KMS-11 (cell line): ENCODE data around the gene NSD1.

Experiments used
- H2AFZ ChIP-seq: fragments of 200-600 bp; sonication (generic); 2 replicates; pipeline ENCODE4 v1.6.1; 2016; ENCODE audit warnings: antibody characterized with exemption, mixed run types, low read depth
- H3K27ac ChIP-seq: fragments of 200-600 bp; sonication (generic); 2 replicates; pipeline ENCODE4 v1.6.1; 2016; ENCODE audit warnings: mild to moderate bottlenecking, mixed run types
- H3K27me3 ChIP-seq: fragments of 200-600 bp; sonication (generic); 2 replicates; pipeline ENCODE4 v1.6.1; 2017; ENCODE audit warnings: mild to moderate bottlenecking, low read depth, mixed run types, moderate library complexity; ENCODE audit not compliant: insufficient read depth
- H3K36me3 ChIP-seq: fragments of 200-600 bp; sonication (generic); 2 replicates; pipeline ENCODE4 v1.6.1; 2017; ENCODE audit warnings: mild to moderate bottlenecking, mixed run types; ENCODE audit not compliant: insufficient read depth
- H3K4me1 ChIP-seq: fragments of 200-600 bp; sonication (generic); 2 replicates; pipeline ENCODE4 v1.6.1; 2016; ENCODE audit warnings: mild to moderate bottlenecking, low read depth, mixed run types; ENCODE audit not compliant: poor library complexity, severe bottlenecking
- H3K4me2 ChIP-seq: fragments of 200-600 bp; sonication (generic); 2 replicates; pipeline ENCODE4 v1.7.0; 2016; ENCODE audit warnings: mild to moderate bottlenecking, mixed run types
- H3K4me3 ChIP-seq: fragments of 200-600 bp; sonication (generic); IDR thresholded peaks from 2 replicates; pipeline ENCODE4 v1.6.1; 2017; ENCODE audit warnings: low read depth, low read length, mixed read lengths; ENCODE audit not compliant: insufficient read depth
- H3K79me2 ChIP-seq: fragments of 200-600 bp; sonication (generic); 2 replicates; pipeline ENCODE4 v1.6.1; 2016; ENCODE audit warnings: low read depth, mixed run types; ENCODE audit not compliant: insufficient read depth
- H3K9ac ChIP-seq: fragments of 200-600 bp; sonication (generic); 2 replicates; pipeline ENCODE4 v1.6.1; 2016; ENCODE audit warnings: mild to moderate bottlenecking, mixed run types
- H4K20me1 ChIP-seq: fragments of 200-600 bp; sonication (generic); 2 replicates; pipeline ENCODE4 v1.6.1; 2016; ENCODE audit warnings: mild to moderate bottlenecking, mixed run types; ENCODE audit not compliant: insufficient read depth
- TF ChIP-seq, protein P1 (sequence below): fragments of 200-600 bp; sonication (generic); conservative IDR thresholded peaks from 2 replicates; pipeline ENCODE4 v1.6.1; 2017; ENCODE audit warnings: low read depth, mild to moderate bottlenecking, antibody characterized with exemption, low read length, moderate library complexity, mixed read lengths

NSD1 gene

DNA sequence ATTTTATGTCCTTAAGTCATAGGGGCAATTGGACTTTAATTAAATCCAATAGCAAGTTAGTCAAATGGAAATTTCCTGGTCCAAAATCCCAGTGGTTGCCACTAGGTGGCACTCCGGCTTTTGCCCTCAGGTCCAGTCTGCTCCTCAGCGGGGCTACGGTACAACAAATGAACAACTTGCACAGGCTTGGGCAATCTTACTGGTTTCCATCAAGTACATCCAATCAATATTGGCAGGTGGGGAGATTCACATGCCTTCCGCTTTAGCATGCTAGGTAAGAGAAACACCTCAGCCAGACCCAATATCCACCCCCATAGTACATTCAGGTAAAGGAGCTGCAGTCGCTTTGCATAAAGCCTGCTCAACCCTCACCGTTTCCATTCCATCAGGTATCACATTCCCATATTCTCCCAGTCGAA, 184.4 kb downstream of the NSD1 start:
- Histone ChIP-seq H3K79me2 (no peaks in the 10 kb centered on the region), H2AFZ (no peak overlapping the region), H4K20me1 (no peaks in the 10 kb centered on the region), H3K9ac (no peak overlapping the region), H3K27ac (no peak overlapping the region), H3K27me3 (no peaks in the 10 kb centered on the region), H3K4me1 (peaks cover 4% of the 10 kb centered on the region), H3K36me3 (no peaks in the 10 kb centered on the region), H3K4me2 (no peak overlapping the region), H3K4me3 (no peak overlapping the region)
- TF ChIP-seq, protein P1, sequence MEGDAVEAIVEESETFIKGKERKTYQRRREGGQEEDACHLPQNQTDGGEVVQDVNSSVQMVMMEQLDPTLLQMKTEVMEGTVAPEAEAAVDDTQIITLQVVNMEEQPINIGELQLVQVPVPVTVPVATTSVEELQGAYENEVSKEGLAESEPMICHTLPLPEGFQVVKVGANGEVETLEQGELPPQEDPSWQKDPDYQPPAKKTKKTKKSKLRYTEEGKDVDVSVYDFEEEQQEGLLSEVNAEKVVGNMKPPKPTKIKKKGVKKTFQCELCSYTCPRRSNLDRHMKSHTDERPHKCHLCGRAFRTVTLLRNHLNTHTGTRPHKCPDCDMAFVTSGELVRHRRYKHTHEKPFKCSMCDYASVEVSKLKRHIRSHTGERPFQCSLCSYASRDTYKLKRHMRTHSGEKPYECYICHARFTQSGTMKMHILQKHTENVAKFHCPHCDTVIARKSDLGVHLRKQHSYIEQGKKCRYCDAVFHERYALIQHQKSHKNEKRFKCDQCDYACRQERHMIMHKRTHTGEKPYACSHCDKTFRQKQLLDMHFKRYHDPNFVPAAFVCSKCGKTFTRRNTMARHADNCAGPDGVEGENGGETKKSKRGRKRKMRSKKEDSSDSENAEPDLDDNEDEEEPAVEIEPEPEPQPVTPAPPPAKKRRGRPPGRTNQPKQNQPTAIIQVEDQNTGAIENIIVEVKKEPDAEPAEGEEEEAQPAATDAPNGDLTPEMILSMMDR = peak; percentile 87

DNA sequence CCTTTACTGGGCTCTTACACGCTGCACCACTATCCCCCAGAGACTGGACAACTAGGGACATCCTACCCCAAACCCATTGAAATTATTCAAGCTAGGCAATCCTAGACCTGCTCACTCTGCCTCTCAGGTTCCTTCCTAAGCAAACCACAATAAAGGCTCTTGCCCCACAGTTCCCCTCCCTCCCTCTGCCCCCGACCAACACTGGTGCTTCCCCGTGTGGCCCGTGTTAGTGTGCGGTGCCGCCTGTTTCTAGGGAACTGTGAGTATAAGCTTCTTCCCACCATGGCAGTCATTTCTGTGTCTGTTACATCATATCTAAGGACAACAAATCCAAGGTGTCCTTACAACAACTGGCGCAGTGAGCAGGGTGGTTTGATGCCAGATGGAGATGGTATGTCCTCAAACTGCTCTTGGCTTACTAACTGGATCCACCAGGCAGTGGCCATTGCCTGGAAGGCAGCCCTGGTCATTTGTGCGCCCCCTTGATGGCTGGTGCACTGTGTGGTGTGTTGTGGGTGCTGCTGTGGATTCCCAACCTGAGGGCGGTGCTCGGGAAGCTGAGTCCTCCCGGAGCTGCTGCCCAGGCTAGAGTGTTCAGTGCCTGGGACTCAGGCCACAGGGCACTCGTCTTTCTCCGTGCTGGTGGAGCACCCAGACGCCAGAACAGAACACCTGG, 186.5 kb downstream of the NSD1 start:
- no peaks in the 10 kb centered on the region for H3K27me3 ChIP-seq
- peaks cover 4% of the 10 kb centered on the region for H3K4me1 ChIP-seq
- TF ChIP-seq, protein P1 = no peak
- H3K79me2 ChIP-seq = no peaks in the 10 kb centered on the region
- no peaks in the 10 kb centered on the region for H4K20me1 ChIP-seq
- no peak overlapping the region for H3K4me2 ChIP-seq
- no peak overlapping the region for H3K27ac ChIP-seq
- no peak overlapping the region for H3K9ac ChIP-seq
- no peaks in the 10 kb centered on the region for H3K36me3 ChIP-seq
- no peak overlapping the region for H3K4me3 ChIP-seq
- H2AFZ ChIP-seq = no peak overlapping the region

DNA sequence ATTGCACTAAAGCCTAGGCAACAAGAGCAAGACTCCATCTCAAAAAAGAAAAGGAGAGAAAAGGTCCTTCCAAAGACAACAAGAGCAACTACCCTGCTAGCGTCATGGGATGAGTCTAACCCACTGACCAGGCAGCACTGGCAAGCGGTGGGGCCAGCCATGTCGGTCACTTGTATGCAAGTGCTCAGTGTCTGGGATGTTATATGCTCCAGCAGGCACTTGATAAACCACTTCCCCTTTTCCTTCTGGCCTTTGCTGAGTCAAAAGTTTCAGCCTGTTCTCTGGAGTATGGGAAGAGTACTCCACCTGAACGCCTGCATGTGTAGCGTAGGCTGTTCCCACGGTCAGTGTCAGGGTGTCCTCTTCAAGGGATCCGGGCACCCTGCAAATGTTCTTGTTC, 187.3 kb downstream of the NSD1 start:
- no peaks in the 10 kb centered on the region for H3K27me3 ChIP-seq
- H3K4me3 ChIP-seq = no peak overlapping the region
- no peaks in the 10 kb centered on the region for H3K36me3 ChIP-seq
- no peak overlapping the region for H3K4me2 ChIP-seq
- TF ChIP-seq, protein P1 = no peak
- no peaks in the 10 kb centered on the region for H4K20me1 ChIP-seq
- no peaks in the 10 kb centered on the region for H3K79me2 ChIP-seq
- H3K27ac ChIP-seq = no peak overlapping the region
- H2AFZ ChIP-seq = no peak overlapping the region
- H3K4me1 ChIP-seq = peaks cover 4% of the 10 kb centered on the region
- no peak overlapping the region for H3K9ac ChIP-seq

DNA sequence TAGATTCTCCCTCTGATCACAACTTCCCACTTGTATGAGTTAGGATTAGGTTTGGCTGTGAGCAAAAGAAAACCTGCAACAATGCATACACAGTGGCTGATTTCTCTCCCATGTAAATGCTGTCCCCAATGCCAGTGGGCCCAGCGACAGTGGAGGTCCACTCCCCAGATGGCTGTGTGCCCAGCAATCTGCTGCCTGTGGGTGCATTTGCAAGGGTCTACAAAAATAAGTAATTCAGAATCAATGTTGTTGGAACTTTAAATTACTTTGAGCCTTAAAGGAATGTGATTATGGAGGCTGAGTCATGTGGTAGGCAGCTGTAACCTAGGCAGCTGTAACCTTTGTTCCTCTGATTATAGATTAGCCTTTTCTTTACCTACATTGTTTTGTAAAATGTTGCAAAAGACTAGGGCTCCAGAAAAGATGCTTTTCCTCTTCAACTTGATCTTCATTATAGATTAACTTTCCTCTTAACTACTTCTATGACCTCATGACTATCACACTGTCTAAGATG, 192.4 kb downstream of the NSD1 start:
- Histone ChIP-seq H3K36me3 (no peaks in the 10 kb centered on the region), H3K4me1 (no peaks in the 10 kb centered on the region)

More for the DNA sequence above, 192.4 kb downstream of the NSD1 start:
- H3K4me2 ChIP-seq = no peak overlapping the region
- H3K4me3 ChIP-seq = no peak overlapping the region
- H3K27me3 ChIP-seq = no peaks in the 10 kb centered on the region
- no peak overlapping the region for H2AFZ ChIP-seq
- no peak overlapping the region for H3K9ac ChIP-seq
- H4K20me1 ChIP-seq = no peaks in the 10 kb centered on the region
- no peaks in the 10 kb centered on the region for H3K79me2 ChIP-seq
- no peak overlapping the region for H3K27ac ChIP-seq
- TF ChIP-seq, protein P1 = no peak
